Karpas-422 (cell line): ENCODE data around the gene DNAJB6. TPM values are rescaled to one million over a fixed set of nuclear protein-coding genes. Genes with fewer than 3 reads are reported as not detected.

Experiments used
- DNase-seq: peaks from one replicate; pipeline ENCODE4 v3.0.0-alpha.2; 2015
- H2AFZ ChIP-seq: fragments of 200-600 bp; sonication (generic); 2 replicates; pipeline ENCODE4 v1.6.1; 2014; ENCODE audit warnings: antibody characterized with exemption, low read length, mixed read lengths
- H3K27ac ChIP-seq: fragments of 200-600 bp; sonication (generic); 2 replicates; pipeline ENCODE4 v1.5.1; 2014; ENCODE audit warnings: mild to moderate bottlenecking, low read length, moderate library complexity
- H3K27me3 ChIP-seq: fragments of 200-600 bp; sonication (generic); 2 replicates; pipeline ENCODE4 v1.6.1; 2014; ENCODE audit warnings: low read length, mixed read lengths
- H3K36me3 ChIP-seq: fragments of 200-600 bp; sonication (generic); 2 replicates; pipeline ENCODE4 v1.6.1; 2014; ENCODE audit warnings: low read length, mixed read lengths; ENCODE audit not compliant: insufficient read depth
- H3K4me1 ChIP-seq: fragments of 200-600 bp; sonication (generic); 2 replicates; pipeline ENCODE4 v1.6.1; 2014; ENCODE audit warnings: mild to moderate bottlenecking, low read length, mixed read lengths
- H3K4me2 ChIP-seq: fragments of 200-600 bp; sonication (generic); 2 replicates; pipeline ENCODE4 v1.6.1; 2014; ENCODE audit warnings: low read length, low read depth, mild to moderate bottlenecking; ENCODE audit not compliant: poor library complexity, severe bottlenecking
- H3K4me3 ChIP-seq: fragments of 200-600 bp; sonication (generic); 2 replicates; pipeline ENCODE4 v1.5.1; 2014; ENCODE audit warnings: mild to moderate bottlenecking, antibody characterized with exemption, low read length, mixed read lengths
- H3K79me2 ChIP-seq: fragments of 200-600 bp; sonication (generic); 2 replicates; pipeline ENCODE4 v1.6.1; 2014; ENCODE audit warnings: mild to moderate bottlenecking, low read length, mixed read lengths
- H3K9ac ChIP-seq: fragments of 200-600 bp; sonication (generic); 2 replicates; pipeline ENCODE4 v1.6.0; 2014; ENCODE audit warnings: low read length
- H3K9me2 ChIP-seq: fragments of 200-600 bp; sonication (generic), shearing (Covaris generic); replicated peaks from 2 replicates; pipeline ENCODE4 v1.6.0; 2014; ENCODE audit warnings: mild to moderate bottlenecking, low read length, moderate library complexity; ENCODE audit not compliant: insufficient read depth
- H3K9me3 ChIP-seq: fragments of 300-700, 200-600 bp; sonication (generic); 2 replicates; pipeline ENCODE4 v1.6.1; 2014; ENCODE audit warnings: low read length, mixed read lengths
- H4K20me1 ChIP-seq: fragments of 200-600 bp; sonication (generic); 2 replicates; pipeline ENCODE4 v1.6.1; 2014; ENCODE audit warnings: mild to moderate bottlenecking, antibody characterized with exemption, low read length, low read depth; ENCODE audit not compliant: insufficient read depth
- total RNA-seq: library from RNA; depleted of rRNA; stranded (reverse); fragments of >200 nt; shearing (Covaris generic); gene quantifications from 2 replicates; pipeline ENCODE4 v1.2.3, GENCODE V29; 2014; ENCODE audit warnings: low replicate concordance

The DNAJB6 gene
- total RNA-seq, 1 experiment from 2014 or later: 54.5 TPM

GRCh38 chr7:157414702-157415096 lies 77.9 kb downstream of the DNAJB6 start:
- Histone ChIP-seq H4K20me1 (no peaks in the 10 kb centered on the region; the same call in 1 of the 2 replicates), H2AFZ (no peak overlapping the region), H3K27ac (no peak overlapping the region), H3K9me2 (no peaks in the 10 kb centered on the region), H3K27me3 (no peaks in the 10 kb centered on the region), H3K36me3 (no peaks in the 10 kb centered on the region), H3K9me3 (no peaks in the 10 kb centered on the region), H3K4me1 (no peaks in the 10 kb centered on the region), H3K4me2 (no peak overlapping the region), H3K4me3 (no peak overlapping the region), H3K79me2 (no peaks in the 10 kb centered on the region), H3K9ac (no peak overlapping the region)
- DNase-seq: no peak

- Histone ChIP-seq H3K27ac (no peak overlapping the region), H3K4me3 (no peak overlapping the region), H3K4me2 (no peak overlapping the region), H3K9me2 (no peaks in the 10 kb centered on the region), H3K4me1 (no peaks in the 10 kb centered on the region), H3K9me3 (no peaks in the 10 kb centered on the region), H3K79me2 (no peaks in the 10 kb centered on the region), H3K9ac (no peak overlapping the region), H2AFZ (no peak overlapping the region), H4K20me1 (no peaks in the 10 kb centered on the region; the same call in 1 of the 2 replicates), H3K36me3 (no peaks in the 10 kb centered on the region), H3K27me3 (no peaks in the 10 kb centered on the region)
- no peak for DNase-seq
Observed at GRCh38 chr7:157415486-157415885, 78.7 kb downstream of the DNAJB6 start.

GRCh38 chr7:157416011-157416410 lies 79.2 kb downstream of the DNAJB6 start:
- H3K27ac ChIP-seq: no peak overlapping the region
- no peak overlapping the region for H3K4me2 ChIP-seq
- H2AFZ ChIP-seq: no peak overlapping the region
- H3K4me1 ChIP-seq: no peaks in the 10 kb centered on the region
- no peaks in the 10 kb centered on the region for H3K9me3 ChIP-seq
- no peaks in the 10 kb centered on the region for H3K79me2 ChIP-seq
- no peaks in the 10 kb centered on the region for H3K9me2 ChIP-seq
- DNase-seq: no peak
- H3K36me3 ChIP-seq: no peaks in the 10 kb centered on the region
- H3K4me3 ChIP-seq: no peak overlapping the region
- H4K20me1 ChIP-seq: no peaks in the 10 kb centered on the region; the same call in 1 of the 2 replicates
- no peaks in the 10 kb centered on the region for H3K27me3 ChIP-seq
- H3K9ac ChIP-seq: no peak overlapping the region

- no peaks in the 10 kb centered on the region for H4K20me1 ChIP-seq
- no peak for DNase-seq
- H3K27me3 ChIP-seq: no peaks in the 10 kb centered on the region
- no peak overlapping the region for H3K27ac ChIP-seq
- H3K4me1 ChIP-seq: no peaks in the 10 kb centered on the region
- H3K79me2 ChIP-seq: no peaks in the 10 kb centered on the region
- H3K9me2 ChIP-seq: no peaks in the 10 kb centered on the region
- no peak overlapping the region for H3K4me3 ChIP-seq
- no peak overlapping the region for H3K4me2 ChIP-seq
- no peak overlapping the region for H2AFZ ChIP-seq
- no peaks in the 10 kb centered on the region for H3K36me3 ChIP-seq
- H3K9ac ChIP-seq: no peak overlapping the region
- no peaks in the 10 kb centered on the region for H3K9me3 ChIP-seq
Observed at GRCh38 chr7:157418204-157419034, 81.6 kb downstream of the DNAJB6 start.

- no peak overlapping the region for H3K27ac ChIP-seq
- H3K36me3 ChIP-seq: no peaks in the 10 kb centered on the region
Observed at GRCh38 chr7:157419035-157419293, 82.2 kb downstream of the DNAJB6 start.

GRCh38 chr7:157422279-157422678 lies 85.5 kb downstream of the DNAJB6 start:
- H3K27me3 ChIP-seq: no peaks in the 10 kb centered on the region
- no peaks in the 10 kb centered on the region for H3K9me2 ChIP-seq
- H2AFZ ChIP-seq: no peak overlapping the region
- no peak overlapping the region for H3K9ac ChIP-seq
- no peaks in the 10 kb centered on the region for H3K36me3 ChIP-seq
- H3K4me1 ChIP-seq: no peaks in the 10 kb centered on the region
- no peaks in the 10 kb centered on the region for H4K20me1 ChIP-seq
- no peak for DNase-seq
- H3K9me3 ChIP-seq: no peaks in the 10 kb centered on the region
- no peaks in the 10 kb centered on the region for H3K79me2 ChIP-seq
- no peak overlapping the region for H3K27ac ChIP-seq
- H3K4me2 ChIP-seq: no peak overlapping the region
- no peak overlapping the region for H3K4me3 ChIP-seq

More at GRCh38 chr7:157419035-157419293, 82.2 kb downstream of the DNAJB6 start:
- Histone ChIP-seq H3K27me3 (no peaks in the 10 kb centered on the region), H3K4me2 (no peak overlapping the region), H3K9me2 (no peaks in the 10 kb centered on the region), H3K9me3 (no peaks in the 10 kb centered on the region), H3K79me2 (no peaks in the 10 kb centered on the region), H3K9ac (no peak overlapping the region), H3K4me1 (no peaks in the 10 kb centered on the region), H4K20me1 (no peaks in the 10 kb centered on the region), H3K4me3 (no peak overlapping the region), H2AFZ (no peak overlapping the region)
- DNase-seq: no peak

- Histone ChIP-seq H3K4me1 (no peaks in the 10 kb centered on the region), H3K27me3 (no peaks in the 10 kb centered on the region), H4K20me1 (no peaks in the 10 kb centered on the region), H3K4me2 (no peak overlapping the region), H3K27ac (no peak overlapping the region), H3K9ac (no peak overlapping the region), H3K9me2 (no peaks in the 10 kb centered on the region), H3K36me3 (no peaks in the 10 kb centered on the region), H3K79me2 (no peaks in the 10 kb centered on the region), H3K9me3 (no peaks in the 10 kb centered on the region), H2AFZ (no peak overlapping the region), H3K4me3 (no peak overlapping the region)
- no peak for DNase-seq
Observed at GRCh38 chr7:157423348-157423747, 86.5 kb downstream of the DNAJB6 start.

- H3K4me2 ChIP-seq: no peak overlapping the region
- no peaks in the 10 kb centered on the region for H4K20me1 ChIP-seq
- no peaks in the 10 kb centered on the region for H3K79me2 ChIP-seq
- H3K27ac ChIP-seq: no peak overlapping the region
- no peaks in the 10 kb centered on the region for H3K4me1 ChIP-seq
- no peak overlapping the region for H3K4me3 ChIP-seq
- no peak overlapping the region for H3K9ac ChIP-seq
- no peaks in the 10 kb centered on the region for H3K9me2 ChIP-seq
- no peak overlapping the region for H2AFZ ChIP-seq
- H3K36me3 ChIP-seq: no peaks in the 10 kb centered on the region
- no peaks in the 10 kb centered on the region for H3K9me3 ChIP-seq
- no peaks in the 10 kb centered on the region for H3K27me3 ChIP-seq
- DNase-seq: no peak
Observed at GRCh38 chr7:157423886-157424565, 87.2 kb downstream of the DNAJB6 start.
